Measurements from ENCODE around the gene ARMH2. TPM values are rescaled to one million over a fixed set of nuclear protein-coding genes. Genes with fewer than 3 reads are reported as not detected.

The ARMH2 gene
- total and polyA plus RNA-seq, 4 donors = not detected

GRCh38 chr6:24827970-24828369 is 29.3 kb upstream of the ARMH2 start:
- Histone ChIP-seq H3K4me3 (ENCODE audit: low read depth in 1 of 3, low read length in 3 of 3) (no peak overlapping the region), H3K9ac (ENCODE audit: low read depth in 1 of 2, low read length in 2 of 2) (no peak overlapping the region), H3K4me1 (ENCODE audit: control insufficient read depth in 4 of 4, insufficient read depth in 4 of 4, low read length in 3 of 4) (no peaks in the 10 kb centered on the region), H3K9me3 (ENCODE audit: control insufficient read depth in 4 of 4, low read length in 3 of 4) (no peaks in the 10 kb centered on the region), H3K36me3 (ENCODE audit: control insufficient read depth in 4 of 4, insufficient read depth in 3 of 4, low read depth in 1 of 4, low read length in 3 of 4) (no peaks in the 10 kb centered on the region), H3K27me3 (ENCODE audit: control insufficient read depth in 4 of 4, insufficient read depth in 4 of 4, low read length in 3 of 4) (no peaks in the 10 kb centered on the region), H3K27ac (ENCODE audit: low read depth in 1 of 2, low read length in 2 of 2) (no peak overlapping the region)
- TF ChIP-seq CTCF (IDR thresholded peaks at IDR 0.05; ENCODE audit: low read depth, low read length, missing input control) = no peak
- no peak for TF ChIP-seq RXRA (IDR thresholded peaks at IDR 0.05)
- TF ChIP-seq GABPA (IDR thresholded peaks at IDR 0.05 in 1 of 2, conservative IDR thresholded peaks at IDR 0.05 in 1 of 2) = no peak
- no peak for TF ChIP-seq FOXA2 (IDR thresholded peaks at IDR 0.05)
- TF ChIP-seq REST (IDR thresholded peaks at IDR 0.05) = no peak
- no peak for TF ChIP-seq JUND (IDR thresholded peaks at IDR 0.05)
- WGBS = 84% methylated on average over 8 of the region's 8 CpGs
- DNase-seq (ENCODE audit: low spot score) = no peak

- H3K27me3 ChIP-seq (ENCODE audit: control insufficient read depth in 4 of 4, insufficient read depth in 4 of 4, low read length in 3 of 4) = no peaks in the 10 kb centered on the region
- H3K4me1 ChIP-seq (ENCODE audit: control insufficient read depth in 4 of 4, insufficient read depth in 4 of 4, low read length in 3 of 4) = no peaks in the 10 kb centered on the region
- DNase-seq (ENCODE audit: low spot score) = no peak
- H3K9ac ChIP-seq (ENCODE audit: low read depth in 1 of 2, low read length in 2 of 2) = no peak overlapping the region
- no peaks in the 10 kb centered on the region for H3K36me3 ChIP-seq (ENCODE audit: control insufficient read depth in 4 of 4, insufficient read depth in 3 of 4, low read depth in 1 of 4, low read length in 3 of 4)
- WGBS = 88% methylated on average over 3 of the region's 3 CpGs
- no peak overlapping the region for H3K27ac ChIP-seq (ENCODE audit: low read depth in 1 of 2, low read length in 2 of 2)
- no peaks in the 10 kb centered on the region for H3K9me3 ChIP-seq (ENCODE audit: control insufficient read depth in 4 of 4, low read length in 3 of 4)
- no peak for TF ChIP-seq HNF4G (IDR thresholded peaks at IDR 0.05)
- H3K4me3 ChIP-seq (ENCODE audit: low read depth in 1 of 3, low read length in 3 of 3) = no peak overlapping the region
Measured at GRCh38 chr6:24827162-24827561, 28.4 kb upstream of the ARMH2 start.

GRCh38 chr6:24825130-24825630 is 26.5 kb upstream of the ARMH2 start:
- 61% methylated on average over 2 of the region's 2 CpGs for WGBS
- Histone ChIP-seq H3K9me3 (ENCODE audit: control insufficient read depth in 4 of 4, low read length in 3 of 4) (no peaks in the 10 kb centered on the region), H3K4me3 (ENCODE audit: low read depth in 1 of 3, low read length in 3 of 3) (no peak overlapping the region), H3K36me3 (ENCODE audit: control insufficient read depth in 4 of 4, insufficient read depth in 3 of 4, low read depth in 1 of 4, low read length in 3 of 4) (no peaks in the 10 kb centered on the region), H3K9ac (ENCODE audit: low read depth in 1 of 2, low read length in 2 of 2) (no peak overlapping the region), H3K4me1 (ENCODE audit: control insufficient read depth in 4 of 4, insufficient read depth in 4 of 4, low read length in 3 of 4) (no peaks in the 10 kb centered on the region), H3K27me3 (ENCODE audit: control insufficient read depth in 4 of 4, insufficient read depth in 4 of 4, low read length in 3 of 4) (no peaks in the 10 kb centered on the region), H3K27ac (ENCODE audit: low read depth in 1 of 2, low read length in 2 of 2) (no peak overlapping the region)
- no peak for TF ChIP-seq FOXA2 (IDR thresholded peaks at IDR 0.05)
- no peak for TF ChIP-seq EGR1 (IDR thresholded peaks at IDR 0.05; ENCODE audit: low read depth in 2 of 2)
- no peak for TF ChIP-seq SP1 (IDR thresholded peaks at IDR 0.05)
- no peak for TF ChIP-seq CTCF (IDR thresholded peaks at IDR 0.05; ENCODE audit: low read depth, low read length, missing input control)
- no peak for TF ChIP-seq YY1 (IDR thresholded peaks at IDR 0.05)
- TF ChIP-seq TAF1 (conservative IDR thresholded peaks at IDR 0.05) = no peak
- no peak for TF ChIP-seq RXRA (IDR thresholded peaks at IDR 0.05)
- no peak for TF ChIP-seq GABPA (IDR thresholded peaks at IDR 0.05 in 1 of 2, conservative IDR thresholded peaks at IDR 0.05 in 1 of 2)
- no peak for TF ChIP-seq FOXA1 (IDR thresholded peaks at IDR 0.05)
- TF ChIP-seq MAX (IDR thresholded peaks at IDR 0.05) = no peak
- TF ChIP-seq ATF3 (IDR thresholded peaks at IDR 0.05) = no peak
- TF ChIP-seq HNF4G (IDR thresholded peaks at IDR 0.05) = no peak
- TF ChIP-seq HNF4A (conservative IDR thresholded peaks at IDR 0.05) = no peak
- no peak for TF ChIP-seq RAD21 (IDR thresholded peaks at IDR 0.05)
- no peak for TF ChIP-seq ZBTB33 (IDR thresholded peaks at IDR 0.05)
- DNase-seq (ENCODE audit: low spot score) = no peak
